GM12878 (cell line): Measurements from ENCODE around the gene LAMB1. TPM values are rescaled to one million over a fixed set of nuclear protein-coding genes. Genes with fewer than 3 reads are reported as not detected.

Source experiments
- ATF2 ChIP-seq: IDR thresholded peaks from 2 replicates; pipeline ENCODE4 v1.6.1; 2012; ENCODE audit warnings: low read length, inconsistent platforms
- BHLHE40 ChIP-seq, 2 experiments: fragments of 450-650 bp in 1 of 2; IDR thresholded peaks; 2 replicates each; pipeline ENCODE4 v1.6.1; 2011 to 2017; ENCODE audit warnings: low read depth in 2 of 2, borderline replicate concordance in 1 of 2, improper control_type of control experiment in 1 of 2, low read length in 1 of 2, mild to moderate bottlenecking in 1 of 2
- HCFC1 ChIP-seq: fragments of 150-350 bp; IDR thresholded peaks from 2 replicates; pipeline ENCODE4 v1.6.1; 2014; ENCODE audit warnings: low read length
- MEF2B ChIP-seq: fragments of 450-650 bp; IDR thresholded peaks from 2 replicates; pipeline ENCODE4 v1.6.1; 2018; ENCODE audit warnings: mild to moderate bottlenecking, moderate library complexity; ENCODE audit not compliant: partially characterized antibody, poor library complexity, severe bottlenecking
- MYC ChIP-seq: IDR thresholded peaks from 2 replicates; pipeline ENCODE4 v1.6.1; 2011; ENCODE audit warnings: mild to moderate bottlenecking, low read length, moderate library complexity, inconsistent platforms; ENCODE audit not compliant: insufficient read depth, insufficient replicate concordance, insufficient read length, severe bottlenecking
- ZNF687 ChIP-seq: fragments of 450-650 bp; IDR thresholded peaks from 2 replicates; pipeline ENCODE4 v1.6.1; 2017; ENCODE audit warnings: mild to moderate bottlenecking, moderate library complexity
- polyA plus RNA-seq, 11 experiments: library from polyadenylated mRNA; depleted of rRNA in 4 of 11; unstranded in 6 of 11; stranded (reverse) in 5 of 11; fragments of >200 nt; fragmentation: Nextera tagmentation in 4 of 11; fragmentation: Illumina TruSeq in 1 of 11; extraction: Ambion mirVana in 4 of 11; extraction: Trizol in 1 of 11; gene quantifications; 1 replicate in 1 of 11; 2 replicates in 10 of 11; pipeline versions ENCODE4 v1.2.1 to v1.2.3, GENCODE V29; 2011 to 2016; ENCODE audit warnings: inconsistent platforms in 2 of 11, missing spikeins in 2 of 11, low read depth in 1 of 11
- total RNA-seq, 4 experiments: library from RNA; depleted of rRNA in 3 of 4; stranded (reverse); fragments of >200 nt in 3 of 4; fragmentation: Illumina TruSeq in 1 of 4; extraction: Trizol in 1 of 4; gene quantifications; 2 replicates each; pipeline versions ENCODE4 v1.2.1 to v1.2.3, GENCODE V29; 2013 to 2021
- TF ChIP-seq, protein P1 (sequence below): IDR thresholded peaks from 2 replicates; pipeline ENCODE4 v1.6.1; 2011; ENCODE audit warnings: low read depth, low read length, improper control_type of control experiment, borderline replicate concordance

The LAMB1 gene
- total and polyA plus RNA-seq, 10 of the 15 experiments (the other 5 are each of a cell fraction or from before 2014, with no cell fraction given), result 0.05 to 2.2 (median 1.2) TPM; not detected in 4

DNA sequence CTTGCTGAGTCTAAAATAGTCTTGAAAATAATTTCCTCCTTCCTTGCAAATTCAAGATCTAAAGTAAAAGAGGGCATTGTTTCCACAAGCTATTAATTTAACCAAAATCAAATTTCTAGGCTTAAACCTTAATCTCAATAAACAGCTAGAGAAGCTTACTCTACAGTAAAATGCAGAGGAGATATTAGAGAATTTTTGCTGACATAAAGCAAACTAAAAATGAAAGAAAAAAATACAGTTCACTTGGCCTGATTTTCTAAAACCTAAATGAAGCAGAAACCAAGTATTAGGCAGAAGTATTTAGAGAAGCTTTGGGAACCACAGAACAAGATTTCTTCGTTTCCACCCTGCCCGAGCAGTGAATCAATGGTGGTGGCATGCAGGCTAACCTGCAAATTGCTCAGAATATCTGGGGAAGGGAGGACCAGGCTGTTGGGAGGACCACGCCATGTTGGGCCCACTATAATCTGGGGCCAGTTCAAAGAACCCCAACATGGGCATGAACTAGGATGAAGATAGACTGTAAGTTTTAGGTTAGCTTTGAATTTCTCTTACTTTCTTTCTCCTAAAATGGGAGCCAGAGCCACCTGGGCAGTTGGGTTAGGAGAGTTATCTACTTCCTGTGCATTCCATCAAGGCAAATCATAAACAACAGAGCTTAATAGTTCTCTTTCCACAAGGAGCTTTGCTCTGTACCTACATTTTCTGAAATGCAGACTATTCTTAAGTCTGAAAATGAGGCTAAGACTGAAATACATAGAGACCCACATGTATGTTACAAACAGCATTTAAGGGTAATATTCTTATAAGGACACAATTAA is 4.1 kb downstream of the LAMB1 start (continued):
- no peak for TF ChIP-seq ATF2
- TF ChIP-seq ZNF687, result no peak
- TF ChIP-seq MEF2B, result no peak
- TF ChIP-seq, protein P1, sequence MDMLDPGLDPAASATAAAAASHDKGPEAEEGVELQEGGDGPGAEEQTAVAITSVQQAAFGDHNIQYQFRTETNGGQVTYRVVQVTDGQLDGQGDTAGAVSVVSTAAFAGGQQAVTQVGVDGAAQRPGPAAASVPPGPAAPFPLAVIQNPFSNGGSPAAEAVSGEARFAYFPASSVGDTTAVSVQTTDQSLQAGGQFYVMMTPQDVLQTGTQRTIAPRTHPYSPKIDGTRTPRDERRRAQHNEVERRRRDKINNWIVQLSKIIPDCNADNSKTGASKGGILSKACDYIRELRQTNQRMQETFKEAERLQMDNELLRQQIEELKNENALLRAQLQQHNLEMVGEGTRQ, result no peak
- TF ChIP-seq MYC, result no peak
- TF ChIP-seq HCFC1, result no peak
- no peak for TF ChIP-seq BHLHE40 (IDR thresholded peaks at IDR 0.05; ENCODE audit: borderline replicate concordance in 1 of 2, low read depth in 2 of 2, low read length in 1 of 2)
